ENCODE results near the gene KDM4C. TPM values are rescaled to one million over a fixed set of nuclear protein-coding genes. Genes with fewer than 3 reads are reported as not detected.

KDM4C gene
- total and polyA plus RNA-seq, 2 of the 8 experiments (the other 6 are each of a cell fraction or from before 2014, with no cell fraction given) = 13.0 to 26.1 TPM

- Histone ChIP-seq H3K4me3 (ENCODE audit: extremely low read depth in 1 of 4, insufficient read depth in 2 of 4, low read depth in 3 of 4, low read length in 4 of 4) (no peak overlapping the region), H3K79me1 (ENCODE audit: low read depth, low read length) (no peaks in the 10 kb centered on the region), H3K18ac (ENCODE audit: extremely low read depth, low read length) (no peak overlapping the region), H3K4me1 (replicated peaks in 1 of 4; ENCODE audit: control insufficient read depth in 3 of 4, insufficient read depth in 4 of 4, low read length in 3 of 4) (peaks cover 0 to 3% (median 0%) of the 10 kb centered on the region in 4 experiments; a peak in 1 of 7 replicates), H3K23ac (ENCODE audit: insufficient read length) (no peak overlapping the region), H3K9me3 (ENCODE audit: insufficient read depth in 2 of 2, low read depth in 1 of 2, low read length in 1 of 2) (peaks cover 0 to 10% of the 10 kb centered on the region in 2 experiments; a peak in 2 of 4 replicates), H3K27ac (ENCODE audit: low read depth, low read length) (no peak overlapping the region), H2AK5ac (ENCODE audit: low read depth, low read length) (no peak overlapping the region), H2BK5ac (ENCODE audit: low read depth, low read length) (no peak overlapping the region), H2BK120ac (replicated peaks; ENCODE audit: low read depth, low read length) (no peak overlapping the region), H3K4me2 (ENCODE audit: insufficient read depth in 1 of 2, low read depth in 2 of 2, low read length in 2 of 2) (no peak overlapping the region), H3K79me2 (ENCODE audit: control insufficient read depth in 1 of 2, insufficient read depth in 2 of 2, low read length in 2 of 2) (no peaks in the 10 kb centered on the region), H3K23me2 (ENCODE audit: low read depth, low read length) (no peaks in the 10 kb centered on the region), H3K14ac (ENCODE audit: insufficient read length) (no peak overlapping the region), H4K5ac (ENCODE audit: insufficient read length, low read depth, low read length) (no peak overlapping the region), H3K4ac (replicated peaks; ENCODE audit: insufficient read length, low read depth, low read length) (no peak overlapping the region), H3K36me3 (ENCODE audit: control insufficient read depth in 2 of 4, insufficient read depth in 4 of 4, low read length in 3 of 4) (peaks cover 0 to 2% (median 0%) of the 10 kb centered on the region in 4 experiments; a peak in 1 of 8 replicates), H4K8ac (ENCODE audit: extremely low read depth, insufficient read depth, low read length) (no peak overlapping the region), H2AFZ (ENCODE audit: low read length) (no peak overlapping the region), H2BK12ac (ENCODE audit: low read depth, low read length) (no peak overlapping the region), H4K91ac (replicated peaks; ENCODE audit: insufficient read length, low read length) (no peak overlapping the region), H3K9ac (replicated peaks in 1 of 4; ENCODE audit: extremely low read depth in 1 of 4, low read depth in 3 of 4, low read length in 3 of 4) (no peak overlapping the region), H3K27me3 (replicated peaks in 1 of 4; ENCODE audit: control insufficient read depth in 3 of 4, extremely low read depth in 1 of 4, insufficient read depth in 3 of 4, low read length in 3 of 4) (no peaks in the 10 kb centered on the region), H3K56ac (replicated peaks; ENCODE audit: insufficient read length, low read depth, low read length) (no peak overlapping the region), H2BK20ac (ENCODE audit: low read length) (no peak overlapping the region), H2BK15ac (ENCODE audit: low read length) (no peak overlapping the region), H4K20me1 (replicated peaks in 1 of 2; ENCODE audit: control insufficient read depth in 1 of 2, insufficient read depth in 2 of 2, low read length in 2 of 2) (no peaks in the 10 kb centered on the region)
- TF ChIP-seq CTBP2 (IDR thresholded peaks at IDR 0.05; ENCODE audit: borderline replicate concordance, insufficient read depth, insufficient read length, low read length) = no peak
- TF ChIP-seq JUND (IDR thresholded peaks at IDR 0.05; ENCODE audit: low read length) = no peak
- no peak for TF ChIP-seq ATF2 (IDR thresholded peaks at IDR 0.05; ENCODE audit: low read length)
- TF ChIP-seq, protein P1, sequence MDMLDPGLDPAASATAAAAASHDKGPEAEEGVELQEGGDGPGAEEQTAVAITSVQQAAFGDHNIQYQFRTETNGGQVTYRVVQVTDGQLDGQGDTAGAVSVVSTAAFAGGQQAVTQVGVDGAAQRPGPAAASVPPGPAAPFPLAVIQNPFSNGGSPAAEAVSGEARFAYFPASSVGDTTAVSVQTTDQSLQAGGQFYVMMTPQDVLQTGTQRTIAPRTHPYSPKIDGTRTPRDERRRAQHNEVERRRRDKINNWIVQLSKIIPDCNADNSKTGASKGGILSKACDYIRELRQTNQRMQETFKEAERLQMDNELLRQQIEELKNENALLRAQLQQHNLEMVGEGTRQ (IDR thresholded peaks at IDR 0.05; ENCODE audit: low read length) = no peak
- POLR2A ChIA-PET (ENCODE audit: partially characterized antibody) = no interaction called here
- no peak for FAIRE-seq
- 93% methylated on average over 3 of the region's 3 CpGs; no CpG with 5 or more reads in 1 of the 2 experiments for WGBS, 2 experiments (ENCODE audit: extremely low coverage in 1 of 2, insufficient coverage in 1 of 2, insufficient read length in 1 of 2, insufficient replicate concordance in 2 of 2, low coverage in 1 of 2, low lambda C conversion rate in 2 of 2, missing lambda C conversion rate in 1 of 2)
- DNase-seq (ENCODE audit: low read depth in 1 of 2, low spot score in 2 of 2) = no peak
- CTCF ChIA-PET (ENCODE audit: partially characterized antibody) = interaction anchor here (0.8 to 1.9 kb wide), 2 partner anchors 12 to 15 kb away, joined by 3 to 6 read pairs; no protein-coding TSS in a partner anchor
Observed at GRCh38 chr9:6946583-6947166, 188.9 kb downstream of the KDM4C start.

Measured in H1 (cell line).